Upper lobe of left lung (tissue), 6 donors: ENCODE results near the gene ATPAF1. TPM values are rescaled to one million over a fixed set of nuclear protein-coding genes. Genes with fewer than 3 reads are reported as not detected.

Experiments used
- ATAC-seq, 2 donors: fragments of 200-7000 bp; cut with Tn5 transposase; one replicate each; pipeline ENCODE4 v1.9.1; 2022; ENCODE audit warnings: mild to moderate bottlenecking in 2 of 2, moderate library complexity in 2 of 2; ENCODE audit not compliant: low FRiP score in 2 of 2
- DNase-seq, 2 donors: peaks; one replicate each; pipeline ENCODE4 v3.0.0-alpha.2; 2019 to 2020
- H3K27ac ChIP-seq, 4 donors: fragments of 200-600 bp; sonication (generic); one replicate each; pipeline ENCODE4 v1.5.1; 2016 to 2019
- H3K27me3 ChIP-seq, 4 donors: fragments of 200-600 bp; sonication (generic); one replicate each; pipeline ENCODE4 v1.5.1; 2017 to 2019
- H3K36me3 ChIP-seq, 4 donors: fragments of 200-600 bp; sonication (generic); one replicate each; pipeline ENCODE4 v1.5.1; 2016 to 2019
- H3K4me1 ChIP-seq, 4 donors: fragments of 200-600 bp; sonication (generic); one replicate each; pipeline ENCODE4 v1.5.1; 2018 to 2019
- H3K4me3 ChIP-seq, 4 donors: fragments of 200-600 bp; sonication (generic); one replicate each; pipeline ENCODE4 v1.5.1; 2017 to 2019; ENCODE audit warnings: mild to moderate bottlenecking in 2 of 4, moderate library complexity in 1 of 4
- H3K9me3 ChIP-seq, 4 donors: fragments of 200-600 bp; sonication (generic); one replicate each; pipeline ENCODE4 v1.5.1; 2018 to 2019
- CTCF ChIP-seq, 6 experiments: fragments of 450-650 bp in 4 of 6; fragments of 200-600 bp in 2 of 6; sonication (generic) in 2 of 6; IDR thresholded peaks; one replicate each; pipeline ENCODE4 v1.5.1; 2016 to 2019; ENCODE audit warnings: antibody characterized with exemption in 6 of 6
- EP300 ChIP-seq, 4 donors: sonication (generic); formaldehyde crosslinking; IDR thresholded peaks; one replicate each; pipeline ENCODE4 v1.5.1; 2017; ENCODE audit warnings: antibody characterized with exemption in 4 of 4, control low read depth in 2 of 4
- POLR2A ChIP-seq, 4 donors: fragments of 450-650 bp; IDR thresholded peaks; one replicate each; pipeline ENCODE4 v1.5.1; 2016 to 2017; ENCODE audit warnings: antibody characterized with exemption in 4 of 4, mild to moderate bottlenecking in 2 of 4
- POLR2AphosphoS5 ChIP-seq, 2 donors: sonication (generic); formaldehyde crosslinking; IDR thresholded peaks; one replicate each; pipeline ENCODE4 v1.5.1; 2017; ENCODE audit warnings: antibody characterized with exemption in 2 of 2
- WGBS, 2 donors: methylation state at CpG; one replicate each; pipeline ENCODE4 v1.1.5; 2017 to 2018; 5-methylcytosine and 5-hydroxymethylcytosine counted together
- total RNA-seq, 6 donors: library from RNA; depleted of rRNA in 4 of 6; stranded (reverse); fragments of >200 nt in 4 of 6; gene quantifications; one replicate each; pipeline versions ENCODE4 v1.1.0 to v1.2.1, GENCODE V29; 2016 to 2021
- donor health status: DM: no; HTN: no; CAD: no; lungs with moderate emphysema.
- donor health status: DM: no; HTN: yes; CAD: no; lungs with severe emphysema.

ATPAF1 gene
- total RNA-seq, 6 donors from 2014 or later = 26.2 to 39.6 (median 34.3) TPM

GRCh38 chr1:46619656-46620258, 48.4 kb downstream of the ATPAF1 start:
- no peaks in the 10 kb centered on the region for H3K27me3 ChIP-seq
- 87 to 93% methylated on average over 5 of the region's 5 CpGs for WGBS, 2 donors
- no peak overlapping the region for H3K4me3 ChIP-seq
- H3K9me3 ChIP-seq = no peaks in the 10 kb centered on the region
- no peak for ATAC-seq
- no peak overlapping the region for H3K27ac ChIP-seq
- H3K4me1 ChIP-seq = peaks cover 13 to 25% (median 19%) of the 10 kb centered on the region in 4 donors
- no peak for TF ChIP-seq POLR2AphosphoS5 (IDR thresholded peaks at IDR 0.05)
- no peak for TF ChIP-seq POLR2A (IDR thresholded peaks at IDR 0.05)
- TF ChIP-seq EP300 (IDR thresholded peaks at IDR 0.05) = no peak
- no peak for TF ChIP-seq CTCF (IDR thresholded peaks at IDR 0.05)
- H3K36me3 ChIP-seq = no peaks in the 10 kb centered on the region
- DNase-seq = no peak

GRCh38 chr1:46618754-46619415, 49.3 kb downstream of the ATPAF1 start:
- H3K9me3 ChIP-seq = no peaks in the 10 kb centered on the region
- no peak for DNase-seq

DNA sequence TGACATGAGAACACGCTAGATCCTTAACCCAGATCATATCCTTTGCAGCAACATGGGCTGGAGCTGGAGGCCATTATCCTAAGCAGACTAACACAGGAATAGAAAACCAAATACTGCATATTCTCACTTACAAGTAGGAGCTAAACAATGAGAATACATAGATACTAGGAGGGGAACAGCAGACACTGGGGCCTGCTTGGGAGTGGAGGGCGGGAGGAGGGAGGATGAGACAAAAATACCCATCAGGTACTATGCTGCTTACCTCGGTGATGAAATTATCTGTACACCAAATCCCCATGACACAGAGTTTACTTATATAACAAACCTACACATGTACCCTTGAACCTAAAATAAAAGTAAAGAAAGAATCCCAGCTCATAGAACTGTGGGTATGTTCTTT, 50.3 kb downstream of the ATPAF1 start:
- Histone ChIP-seq H3K4me3 (no peak overlapping the region), H3K27ac (no peak overlapping the region), H3K27me3 (no peaks in the 10 kb centered on the region), H3K9me3 (no peaks in the 10 kb centered on the region), H3K36me3 (peaks cover 0 to 3% (median 1%) of the 10 kb centered on the region in 4 donors), H3K4me1 (peaks cover 33 to 44% (median 38%) of the 10 kb centered on the region in 4 donors)
- 89 to 93% methylated on average over 3 of the region's 3 CpGs for WGBS, 2 donors
- ATAC-seq = no peak
- DNase-seq = no peak
- TF ChIP-seq EP300 (IDR thresholded peaks at IDR 0.05) (no peak), POLR2A (IDR thresholded peaks at IDR 0.05) (no peak), POLR2AphosphoS5 (IDR thresholded peaks at IDR 0.05) (no peak), CTCF (IDR thresholded peaks at IDR 0.05) (no peak)

More at GRCh38 chr1:46618754-46619415, 49.3 kb downstream of the ATPAF1 start:
- no peak for ATAC-seq
- H3K4me3 ChIP-seq = no peak overlapping the region
- H3K4me1 ChIP-seq = peaks cover 22 to 33% (median 28%) of the 10 kb centered on the region in 4 donors
- 78 to 80% methylated on average over 4 of the region's 4 CpGs for WGBS, 2 donors
- H3K27ac ChIP-seq = no peak overlapping the region
- no peaks in the 10 kb centered on the region for H3K36me3 ChIP-seq
- no peaks in the 10 kb centered on the region for H3K27me3 ChIP-seq
- TF ChIP-seq EP300 (IDR thresholded peaks at IDR 0.05) (no peak), CTCF (IDR thresholded peaks at IDR 0.05) (no peak), POLR2AphosphoS5 (IDR thresholded peaks at IDR 0.05) (no peak), POLR2A (IDR thresholded peaks at IDR 0.05) (no peak)

- Histone ChIP-seq H3K27ac (peak overlapping the region; percentile 87 to 93 (median 92)), H3K27me3 (no peaks in the 10 kb centered on the region), H3K36me3 (peaks cover 0 to 8% (median 3%) of the 10 kb centered on the region in 4 donors), H3K4me3 (peak overlapping the region in 3 of 4 donors; percentile 71 to 85 (median 73)), H3K9me3 (no peaks in the 10 kb centered on the region), H3K4me1 (peaks cover 37 to 50% (median 42%) of the 10 kb centered on the region in 4 donors)
- DNase-seq (peak in 1 of 2 donors; percentile 6), ATAC-seq (peak; percentile 12 to 66)
- TF ChIP-seq POLR2AphosphoS5 (IDR thresholded peaks at IDR 0.05) (no peak), POLR2A (IDR thresholded peaks at IDR 0.05) (no peak), CTCF (IDR thresholded peaks at IDR 0.05) (no peak), EP300 (IDR thresholded peaks at IDR 0.05) (no peak)
- 38 to 41% methylated on average over 10 of the region's 10 CpGs for WGBS, 2 donors
Observed at GRCh38 chr1:46617108-46617800, 50.9 kb downstream of the ATPAF1 start.
